Dedifferentiated amniotic fluid mesenchymal stem cell (primary cell): Measurements from ENCODE around the gene MARK2.
"Not testable (repeated sequence)": the region's sequence is repeated elsewhere in the genome, so short reads cannot be mapped to it uniquely, and the experiment has no call there.

Experiments used
- DNase-seq: peaks from one replicate; pipeline ENCODE4 v3.0.0-alpha.2; 2016; ENCODE audit errors: extremely low spot score

The MARK2 gene

GRCh38 chr11:63838678-63839507 is at the start of gene MARK2:
Gene MARK2, plus strand, starts transcription at chr11:63839110. Its CDS starts 397 bp downstream, at chr11:63839507.
- DNase-seq = peak; percentile 98

GRCh38 chr11:63791495-63792167 is 47.3 kb upstream of the MARK2 start:
- no peak for DNase-seq

- DNase-seq = no peak
These were observed 45.7 kb upstream of the MARK2 start for GRCh38 chr11:63793161-63793560.

GRCh38 chr11:63795066-63795465 is 43.8 kb upstream of the MARK2 start:
- no peak for DNase-seq

DNA sequence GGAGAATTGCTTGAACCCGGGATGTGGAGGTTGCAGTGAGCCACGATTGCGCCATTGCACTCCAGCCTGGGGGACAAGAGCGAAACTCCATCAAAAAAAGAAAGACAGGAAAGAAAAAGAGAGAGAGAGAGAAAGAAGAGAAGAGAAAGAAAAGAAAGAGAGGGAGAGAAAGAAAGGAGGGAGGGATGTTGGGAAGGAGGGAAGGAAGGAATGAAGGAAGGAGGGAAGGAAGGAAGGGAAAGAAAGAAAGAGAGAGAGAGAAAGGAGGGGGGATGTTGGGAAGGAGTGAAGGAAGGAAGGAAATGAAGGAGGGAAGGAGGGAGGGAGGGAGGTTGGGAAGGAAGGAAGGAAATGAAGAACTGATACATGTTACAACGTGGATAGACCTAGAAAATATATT is 38.0 kb upstream of the MARK2 start:
- no peak for DNase-seq

- DNase-seq = no peak
These were observed 36.1 kb upstream of the MARK2 start for GRCh38 chr11:63802637-63803414.

- no peak for DNase-seq
These were observed 34.7 kb upstream of the MARK2 start for GRCh38 chr11:63804259-63804658.

DNA sequence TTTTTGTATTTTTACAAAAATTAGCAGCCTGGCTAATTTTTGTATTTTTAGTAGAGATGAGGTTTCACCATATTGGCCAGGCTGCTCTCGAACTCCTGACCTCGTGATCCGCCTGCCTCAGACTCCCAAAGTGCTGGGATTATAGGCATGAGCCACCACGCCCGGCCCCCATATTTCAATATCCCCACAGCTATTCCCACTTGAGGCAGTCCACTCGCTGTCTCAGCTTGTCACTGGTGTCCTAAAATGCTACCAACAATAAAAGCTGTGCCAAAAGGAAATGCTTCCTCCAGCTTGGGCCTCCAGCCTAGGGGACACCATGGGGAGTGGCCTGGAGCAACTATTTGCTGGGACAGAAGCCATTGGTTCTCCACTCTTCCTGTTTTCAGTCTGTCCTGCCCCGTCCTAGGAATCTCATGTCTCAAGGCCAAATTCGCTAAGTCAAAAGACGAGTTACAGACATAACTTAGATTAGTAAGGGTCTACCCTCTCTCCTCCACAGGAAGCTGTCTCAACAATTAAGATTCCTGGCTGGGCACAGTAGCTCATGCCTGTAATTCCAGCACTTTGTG is 33.0 kb upstream of the MARK2 start:
- DNase-seq = no peak

- DNase-seq = not testable (repeated sequence)
These were observed 28.5 kb upstream of the MARK2 start for GRCh38 chr11:63810383-63810782.

DNA sequence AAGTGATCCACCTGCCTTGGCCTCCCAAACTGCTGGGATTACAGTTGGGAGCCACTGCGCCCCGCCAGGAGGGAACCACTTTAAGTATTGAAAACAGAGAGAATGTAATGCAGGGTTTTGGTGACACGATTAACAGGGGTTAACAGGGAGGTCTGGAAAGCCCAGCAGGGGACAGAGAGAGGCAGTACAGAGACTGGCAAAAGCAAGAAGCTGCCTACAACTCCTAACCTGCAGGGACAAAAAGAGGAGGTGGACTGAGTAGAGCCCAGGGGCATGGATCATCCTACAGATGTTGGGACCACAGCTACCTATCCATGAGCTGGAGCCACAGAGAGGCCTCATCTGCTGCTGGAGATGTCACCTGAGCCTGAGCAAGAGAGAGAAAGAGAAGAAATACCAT is 27.4 kb upstream of the MARK2 start:
- no peak for DNase-seq

GRCh38 chr11:63813035-63813562 is 25.8 kb upstream of the MARK2 start, which contains the start of gene SPINDOC:
Gene SPINDOC, plus strand, starts transcription at chr11:63813456. Its CDS starts 231 bp downstream, at chr11:63813687.
- peak; percentile 45 for DNase-seq

GRCh38 chr11:63813563-63814382 is 25.1 kb upstream of the MARK2 start:
- DNase-seq = peak; percentile 31

DNA sequence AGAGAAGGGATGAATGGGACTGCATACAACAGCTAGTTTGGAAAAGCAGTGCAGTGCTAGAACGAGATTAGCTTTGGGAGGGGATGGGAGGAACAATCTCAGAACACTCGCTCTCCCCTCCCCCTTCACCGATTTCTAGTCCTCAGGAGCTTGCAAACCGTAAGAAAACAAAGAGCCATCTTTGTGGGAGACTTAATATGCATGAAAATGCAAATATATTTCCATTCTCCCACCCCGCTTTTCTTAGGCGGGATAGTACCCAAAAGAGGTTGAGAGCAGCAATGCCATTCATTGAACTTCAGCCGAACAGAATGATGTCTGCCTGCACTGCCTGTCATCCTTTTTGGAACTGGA is 24.6 kb upstream of the MARK2 start:
- no peak for DNase-seq

- DNase-seq = no peak
These were observed 22.7 kb upstream of the MARK2 start for GRCh38 chr11:63816166-63816565.

DNA sequence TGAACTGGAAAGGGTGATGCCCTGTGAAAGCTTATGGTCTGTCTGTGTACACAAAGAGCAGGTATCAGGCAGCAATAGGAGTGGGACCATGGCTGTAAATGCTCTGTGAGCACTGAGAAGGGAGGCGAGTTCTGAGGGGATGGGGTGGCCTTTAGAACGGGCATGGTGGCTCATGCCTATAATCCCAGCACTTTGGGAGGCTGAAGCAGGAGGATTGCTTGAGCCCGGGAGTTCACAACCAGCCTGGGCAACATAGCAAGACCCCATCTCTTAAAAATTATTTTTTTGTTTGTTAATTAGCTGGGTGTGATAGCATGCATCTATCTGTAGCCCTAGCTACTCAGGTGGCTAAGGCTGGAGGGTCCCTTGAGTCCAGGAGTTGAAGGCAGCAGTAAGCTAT is 22.2 kb upstream of the MARK2 start:
- DNase-seq = no peak

DNA sequence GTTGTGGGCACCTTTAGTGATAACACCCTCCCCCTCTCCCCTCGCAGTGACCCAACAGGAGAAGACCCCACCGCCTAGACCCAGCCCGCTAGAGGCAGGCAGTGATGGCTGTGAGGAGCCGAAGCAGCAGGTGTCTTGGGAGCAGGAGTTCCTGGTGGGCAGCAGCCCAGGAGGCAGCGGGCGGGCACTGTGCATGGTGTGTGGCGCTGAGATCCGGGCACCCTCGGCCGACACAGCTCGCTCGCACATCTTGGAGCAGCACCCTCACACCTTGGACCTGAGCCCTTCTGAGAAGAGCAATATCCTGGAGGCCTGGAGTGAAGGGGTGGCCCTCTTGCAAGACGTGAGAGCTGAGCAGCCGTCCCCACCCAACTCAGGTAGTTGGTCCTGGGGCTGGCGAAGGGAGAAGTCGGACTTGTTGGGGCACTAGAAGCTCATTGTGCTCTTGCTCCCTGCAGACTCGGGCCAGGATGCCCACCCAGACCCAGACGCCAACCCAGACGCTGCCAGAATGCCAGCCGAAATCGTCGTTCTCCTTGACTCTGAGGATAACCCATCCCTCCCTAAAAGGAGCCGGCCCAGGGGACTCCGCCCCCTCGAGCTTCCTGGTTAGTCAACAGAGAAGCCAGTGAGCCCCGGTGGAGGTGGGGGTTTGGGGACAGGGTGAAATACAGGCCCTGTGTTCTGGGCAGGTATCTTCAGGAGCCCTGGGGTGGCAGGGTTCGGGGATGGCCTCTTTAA is 21.0 kb upstream of the MARK2 start:
- DNase-seq = no peak

GRCh38 chr11:63818609-63819008 is 20.3 kb upstream of the MARK2 start:
- no peak for DNase-seq

- no peak for DNase-seq
These were observed 17.5 kb upstream of the MARK2 start for GRCh38 chr11:63821411-63821810.

DNA sequence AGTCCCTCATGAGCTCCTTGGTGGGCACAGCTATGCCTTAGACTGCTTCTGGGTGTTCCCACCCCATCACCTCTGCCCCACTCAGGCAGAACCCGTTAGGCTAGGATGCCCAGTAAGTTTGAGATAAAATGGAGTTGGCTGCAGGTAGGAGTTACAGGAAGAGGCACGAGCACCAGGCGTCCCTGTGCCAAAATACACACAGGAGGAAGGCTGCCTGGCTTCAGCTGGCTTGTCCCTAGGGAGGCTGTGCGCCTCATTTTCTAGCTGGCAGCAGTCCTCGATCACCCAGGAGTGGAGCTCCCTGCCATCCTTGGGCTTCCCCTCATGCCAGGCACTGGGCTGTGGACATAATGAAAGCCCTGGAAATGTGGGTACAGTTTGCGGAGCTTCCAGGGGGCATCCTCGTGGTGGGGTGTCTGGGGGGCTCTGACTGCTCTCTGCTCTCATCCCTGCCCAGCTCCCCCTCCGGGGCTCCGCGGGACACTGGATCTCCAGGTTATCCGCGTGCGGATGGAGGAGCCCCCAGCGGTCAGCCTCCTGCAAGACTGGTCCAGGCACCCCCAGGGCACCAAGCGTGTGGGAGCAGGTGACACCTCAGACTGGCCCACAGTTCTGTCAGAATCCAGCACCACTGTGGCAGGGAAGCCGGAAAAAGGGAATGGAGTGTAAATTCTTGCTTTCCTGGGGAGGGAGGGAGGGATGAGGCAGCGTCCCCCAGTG is 12.3 kb upstream of the MARK2 start:
- no peak for DNase-seq
